A673 (cell line): ENCODE measurements around the gene PAX7. TPM values are rescaled to one million over a fixed set of nuclear protein-coding genes. Genes with fewer than 3 reads are reported as not detected.

ENCODE experiments used
- BruUV-seq: library from RNA; stranded (reverse); fragments of 400-500 nt; replicated peaks from 2 replicates; lab custom pipeline; 2021; lab: Mats Ljungman, UMichigan
- CTCF ChIA-PET: fragments of 300-600 bp; sonication (Branson Sonifier 250); formaldehyde crosslinking; loops from one replicate; lab custom pipeline; 2022; ENCODE audit warnings: antibody characterized with exemption; lab: Charles Lee
- POLR2A ChIA-PET: fragments of 300-600 bp; sonication (Branson Sonifier 250); formaldehyde crosslinking; loops from one replicate; lab custom pipeline; 2022; ENCODE audit warnings: antibody characterized with exemption; ENCODE audit not compliant: low non-redundant PET; lab: Charles Lee
- DNase-seq: peaks from one replicate; pipeline ENCODE4 v3.0.0-alpha.2; 2015; ENCODE audit warnings: low spot score
- H3K27ac ChIP-seq: fragments of 200-600 bp; sonication (generic); 2 replicates; pipeline ENCODE4 v1.5.1; 2016; ENCODE audit warnings: mixed run types, low read depth, mild to moderate bottlenecking, mixed read lengths, antibody characterized with exemption, low read length; ENCODE audit not compliant: poor library complexity, severe bottlenecking
- H3K27me3 ChIP-seq: fragments of 200-600 bp; sonication (generic); replicated peaks from 2 replicates; pipeline ENCODE4 v1.6.1; 2017; ENCODE audit warnings: mixed run types, low read depth, mild to moderate bottlenecking, mixed read lengths, antibody characterized with exemption, low read length; ENCODE audit not compliant: insufficient read depth, poor library complexity
- H3K36me3 ChIP-seq: fragments of 200-600 bp; sonication (generic); 2 replicates; pipeline ENCODE4 v1.6.1; 2016; ENCODE audit warnings: mixed run types, mild to moderate bottlenecking, mixed read lengths, antibody characterized with exemption, low read length; ENCODE audit not compliant: insufficient read depth, poor library complexity, severe bottlenecking
- H3K4me1 ChIP-seq: fragments of 200-600 bp; sonication (generic); 2 replicates; pipeline ENCODE4 v1.6.1; 2017; ENCODE audit warnings: mixed run types, mild to moderate bottlenecking, mixed read lengths, antibody characterized with exemption, low read length; ENCODE audit not compliant: insufficient read depth, poor library complexity, severe bottlenecking
- H3K4me3 ChIP-seq: fragments of 200-600 bp; sonication (generic); 2 replicates; pipeline ENCODE4 v1.5.1; 2016; ENCODE audit warnings: low read depth, mixed run types, mild to moderate bottlenecking, mixed read lengths, low read length; ENCODE audit not compliant: poor library complexity, severe bottlenecking
- H3K9me3 ChIP-seq: fragments of 200-600 bp; sonication (generic); 2 replicates; pipeline ENCODE4 v1.6.1; 2016; ENCODE audit warnings: mixed run types, low read depth, mild to moderate bottlenecking, mixed read lengths, antibody characterized with exemption, low read length; ENCODE audit not compliant: poor library complexity, severe bottlenecking
- CTCF ChIP-seq: fragments of 300-800, 200-600 bp; sonication (generic); conservative IDR thresholded peaks from 2 replicates; pipeline ENCODE4 v1.5.1; 2017; ENCODE audit warnings: low read depth, mild to moderate bottlenecking, antibody characterized with exemption, low read length, moderate library complexity, mixed read lengths
- EZH2 ChIP-seq: fragments of 200-600 bp; sonication (generic); IDR thresholded peaks from 2 replicates; pipeline ENCODE4 v1.6.1; 2017; ENCODE audit warnings: borderline replicate concordance, low read depth, mild to moderate bottlenecking, mixed read lengths, antibody characterized with exemption, low read length; ENCODE audit not compliant: poor library complexity, severe bottlenecking
- intact Hi-C: fragments of 100-400 bp; cut with micrococcal nuclease; formaldehyde crosslinking; loops from one replicate; pipeline ENCODE4 v1.10.0; 2022; ENCODE audit not compliant: unreplicated experiment
- total RNA-seq: library from RNA; stranded (reverse); gene quantifications from 2 replicates; pipeline ENCODE4 v1.2.3, GENCODE V29; 2021

The PAX7 gene
- total RNA-seq, 1 experiment from 2014 or later: 36.5 TPM

DNA sequence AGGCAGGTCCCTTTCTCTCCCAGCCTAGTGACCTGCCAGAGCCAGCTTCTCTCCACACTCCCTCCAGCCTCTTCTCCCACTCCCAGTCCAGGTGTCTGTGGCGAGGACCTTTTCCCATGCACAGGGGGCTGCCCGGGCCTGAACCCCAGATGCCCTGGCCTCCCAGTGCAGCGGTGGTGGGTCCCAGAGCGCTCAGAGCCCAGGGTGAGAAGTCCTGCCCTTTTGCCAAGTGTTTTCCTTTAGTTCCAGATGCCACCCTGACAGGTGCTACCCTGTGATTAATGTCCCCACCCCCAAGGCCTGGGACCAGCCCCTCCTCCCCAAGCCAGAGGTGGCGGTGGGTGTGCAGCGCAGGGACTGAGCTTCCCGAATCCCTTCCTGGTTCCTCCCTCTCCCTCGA lies 90.4 kb downstream of the PAX7 start:
- no peaks in the 10 kb centered on the region for H3K27me3 ChIP-seq
- BruUV-seq: no TSS peak
- no peak overlapping the region for H3K27ac ChIP-seq
- intact Hi-C loops: no loop called here
- no peaks in the 10 kb centered on the region for H3K36me3 ChIP-seq
- POLR2A ChIA-PET: no interaction called here
- H3K4me1 ChIP-seq: no peaks in the 10 kb centered on the region
- CTCF ChIA-PET: no interaction called here
- TF ChIP-seq CTCF (no peak), EZH2 (no peak)
- no peaks in the 10 kb centered on the region for H3K9me3 ChIP-seq
- no peak for DNase-seq
- H3K4me3 ChIP-seq: no peak overlapping the region

GRCh38 chr1:18721776-18722175 lies 91.1 kb downstream of the PAX7 start:
- ChIA-PET POLR2A (no interaction called here), CTCF (no interaction called here)
- intact Hi-C loops: no loop called here
- H3K4me3 ChIP-seq: no peak overlapping the region
- TF ChIP-seq CTCF (no peak), EZH2 (no peak)
- H3K36me3 ChIP-seq: no peaks in the 10 kb centered on the region
- H3K9me3 ChIP-seq: no peaks in the 10 kb centered on the region
- BruUV-seq: no TSS peak
- no peak overlapping the region for H3K27ac ChIP-seq
- H3K27me3 ChIP-seq: no peaks in the 10 kb centered on the region
- no peak for DNase-seq
- H3K4me1 ChIP-seq: no peaks in the 10 kb centered on the region

- BruUV-seq: no TSS peak
- POLR2A ChIA-PET: no interaction called here
- H3K27me3 ChIP-seq: no peaks in the 10 kb centered on the region
Measured at GRCh38 chr1:18722270-18722669, 91.6 kb downstream of the PAX7 start.

More at GRCh38 chr1:18722270-18722669, 91.6 kb downstream of the PAX7 start:
- no peaks in the 10 kb centered on the region for H3K4me1 ChIP-seq
- H3K36me3 ChIP-seq: no peaks in the 10 kb centered on the region
- H3K27ac ChIP-seq: no peak overlapping the region
- H3K4me3 ChIP-seq: no peak overlapping the region
- H3K9me3 ChIP-seq: no peaks in the 10 kb centered on the region
- intact Hi-C loops: no loop called here
- CTCF ChIA-PET: no interaction called here
- DNase-seq: no peak
- no peak for TF ChIP-seq EZH2
- no peak for TF ChIP-seq CTCF
